Stimulated activated CD8-positive, alpha-beta memory T cell treated with anti-CD3 and anti-CD28 coated beads, Interleukin-2, amount 100 ng/mL, for 1 hour (primary cell): ENCODE results near the gene TSHZ2.

Experiments used
- DNase-seq, 2 donors: peaks; one replicate each; pipeline ENCODE4 v3.0.0-alpha.2; 2020; ENCODE audit warnings: low read depth in 2 of 2

Gene TSHZ2

DNA sequence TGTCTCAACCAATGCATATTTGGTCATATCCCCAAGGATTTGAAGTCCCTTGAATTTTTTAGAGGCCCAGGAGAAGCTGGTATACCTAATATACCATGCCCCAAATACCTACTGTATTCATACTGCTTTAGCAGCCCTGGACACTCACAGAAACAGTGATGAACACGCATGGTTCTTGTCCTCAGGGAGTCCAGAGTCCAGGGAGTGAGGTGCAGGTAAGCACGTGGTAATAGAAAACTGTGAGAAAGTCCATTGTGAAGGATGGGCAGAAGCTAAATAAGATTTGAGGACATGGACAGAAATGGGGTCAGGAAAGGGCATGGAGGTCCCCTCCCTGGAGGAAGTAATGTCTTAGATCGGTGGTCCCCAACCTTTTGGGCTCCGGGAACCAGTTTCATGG lies 85.4 kb downstream of the TSHZ2 start:
- no peak for DNase-seq

DNA sequence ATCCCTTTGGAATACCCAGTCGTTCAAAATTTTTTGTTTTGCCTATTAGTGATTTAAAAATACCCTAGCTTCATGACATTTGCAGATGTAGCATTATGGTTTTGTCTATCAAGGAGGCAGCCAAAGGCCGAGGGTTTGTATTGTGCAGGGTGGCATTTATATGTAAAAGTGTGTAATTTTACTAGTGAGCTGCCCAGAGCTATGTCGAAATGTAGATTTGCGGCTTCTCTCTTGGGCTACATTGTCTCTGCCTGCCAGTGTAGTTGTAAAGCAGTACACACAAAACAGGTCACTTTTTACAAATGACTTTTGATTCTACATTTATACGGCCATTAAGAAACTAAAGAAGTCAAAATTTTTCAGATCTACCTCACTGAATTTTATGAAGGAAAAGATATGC lies 87.7 kb downstream of the TSHZ2 start:
- no peak for DNase-seq

DNA sequence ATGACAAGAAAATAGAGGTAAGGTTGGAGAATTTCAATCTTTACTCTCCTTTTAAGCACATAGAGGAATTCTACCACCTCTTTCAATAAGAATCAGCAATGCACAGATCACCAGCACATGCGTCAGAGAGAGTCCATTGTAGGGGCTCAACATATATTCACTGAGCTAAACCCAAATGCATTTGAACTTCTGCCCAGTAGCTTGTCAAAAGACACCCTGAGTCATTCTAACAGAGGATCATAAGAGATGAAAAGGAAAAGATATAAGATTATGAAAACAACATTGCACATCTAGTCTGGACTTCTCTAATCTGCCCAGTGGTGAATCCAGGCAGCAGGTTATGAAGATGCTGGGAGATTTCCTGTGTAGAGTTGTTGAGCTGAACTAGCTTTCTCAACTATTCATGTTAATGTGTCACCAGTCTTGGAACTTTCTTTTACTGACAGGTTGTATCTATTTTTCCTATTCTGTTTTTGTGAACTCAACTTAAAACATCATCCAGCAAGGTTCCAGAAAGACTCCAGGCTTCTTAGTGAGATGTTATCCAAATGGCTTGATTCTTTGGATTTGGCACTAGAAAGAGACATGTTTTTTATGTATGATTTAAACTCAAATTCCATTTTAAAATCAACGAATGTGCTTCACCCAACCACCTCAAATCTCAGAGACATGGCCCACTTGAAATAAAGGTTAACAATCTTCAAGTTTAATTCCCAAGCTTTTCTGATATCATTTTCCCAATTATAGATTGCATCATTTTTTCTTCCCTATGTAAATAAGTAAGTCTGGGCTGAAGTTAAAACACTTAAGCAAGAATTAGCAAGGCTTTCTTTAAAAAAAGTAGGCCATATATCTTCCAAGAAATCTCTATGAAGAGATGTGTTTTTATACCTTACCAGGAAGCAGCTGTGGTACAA lies 89.3 kb downstream of the TSHZ2 start:
- DNase-seq, result no peak

DNA sequence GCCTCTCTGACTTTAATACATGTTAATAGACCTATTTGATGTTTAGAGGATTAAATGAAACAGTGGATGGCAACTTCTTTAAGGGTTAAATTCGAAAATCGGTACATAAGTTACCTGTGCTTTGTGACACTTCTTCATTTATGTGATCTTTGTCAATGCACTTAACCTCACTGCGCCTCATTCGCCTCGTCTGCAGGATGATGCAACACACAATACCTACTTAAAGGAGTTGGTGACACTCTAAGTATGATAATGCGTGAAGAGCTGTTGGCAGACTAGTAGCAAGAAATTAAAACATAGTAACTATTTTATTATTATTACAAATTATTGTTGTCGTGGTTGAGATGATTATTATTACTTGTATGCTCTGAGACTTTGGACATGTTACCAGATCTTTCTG lies 92.8 kb downstream of the TSHZ2 start:
- no peak for DNase-seq

DNA sequence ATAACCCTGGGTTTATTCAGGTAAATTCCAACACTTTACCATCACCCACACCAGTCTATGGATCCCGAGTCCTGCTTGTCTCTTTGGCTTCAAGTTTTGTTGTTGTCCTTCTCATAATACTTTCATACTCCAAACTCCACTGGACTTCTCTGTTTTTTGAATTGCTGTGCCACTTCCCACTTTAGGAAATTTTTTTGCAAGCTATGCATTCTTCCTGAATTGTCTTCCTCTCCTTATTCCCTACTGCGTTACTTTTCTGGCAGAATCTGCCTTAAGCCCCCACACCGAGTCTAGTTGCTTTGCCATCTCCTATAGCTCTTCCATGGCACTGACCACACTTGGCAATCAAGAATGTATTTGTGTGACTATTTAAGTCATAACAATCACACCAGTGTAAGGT lies 96.1 kb downstream of the TSHZ2 start:
- no peak for DNase-seq

DNA sequence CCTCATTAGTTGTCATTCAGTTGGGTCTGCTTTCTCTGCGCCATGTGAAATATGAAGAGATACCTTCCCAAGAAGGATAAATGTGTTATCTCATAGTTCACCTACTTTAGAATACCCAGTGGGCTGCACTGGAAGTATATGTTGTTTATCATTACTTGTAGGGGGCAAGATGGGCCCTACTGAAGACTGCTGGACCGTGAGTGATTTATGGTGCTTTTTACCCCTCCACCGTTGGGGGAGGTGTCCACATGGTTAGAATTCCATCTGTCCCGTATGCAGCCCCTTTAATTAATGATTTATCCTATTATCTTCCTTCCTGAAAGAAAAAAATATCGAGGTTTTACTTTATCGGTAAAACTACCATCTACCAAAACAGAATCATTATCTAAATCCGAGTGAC lies 97.0 kb downstream of the TSHZ2 start:
- DNase-seq, result no peak

DNA sequence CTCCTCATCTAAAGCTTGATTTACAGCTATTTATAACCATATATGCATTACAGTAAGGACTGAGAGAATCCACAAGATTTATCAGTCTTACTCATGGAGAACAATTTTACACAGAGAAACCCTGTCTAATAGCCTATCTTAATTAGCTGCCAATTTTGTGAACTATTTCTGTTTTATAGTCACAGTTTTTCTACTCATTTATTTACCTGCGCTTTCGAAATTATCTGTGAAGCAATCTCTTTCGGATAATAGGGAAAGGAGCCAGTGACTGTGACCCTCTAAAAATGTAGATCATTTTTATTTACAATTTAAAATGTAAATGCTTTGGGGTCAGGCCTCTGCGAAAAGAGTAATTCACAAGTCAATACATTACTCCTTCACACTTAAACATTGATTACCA lies 98.1 kb downstream of the TSHZ2 start:
- no peak for DNase-seq

DNA sequence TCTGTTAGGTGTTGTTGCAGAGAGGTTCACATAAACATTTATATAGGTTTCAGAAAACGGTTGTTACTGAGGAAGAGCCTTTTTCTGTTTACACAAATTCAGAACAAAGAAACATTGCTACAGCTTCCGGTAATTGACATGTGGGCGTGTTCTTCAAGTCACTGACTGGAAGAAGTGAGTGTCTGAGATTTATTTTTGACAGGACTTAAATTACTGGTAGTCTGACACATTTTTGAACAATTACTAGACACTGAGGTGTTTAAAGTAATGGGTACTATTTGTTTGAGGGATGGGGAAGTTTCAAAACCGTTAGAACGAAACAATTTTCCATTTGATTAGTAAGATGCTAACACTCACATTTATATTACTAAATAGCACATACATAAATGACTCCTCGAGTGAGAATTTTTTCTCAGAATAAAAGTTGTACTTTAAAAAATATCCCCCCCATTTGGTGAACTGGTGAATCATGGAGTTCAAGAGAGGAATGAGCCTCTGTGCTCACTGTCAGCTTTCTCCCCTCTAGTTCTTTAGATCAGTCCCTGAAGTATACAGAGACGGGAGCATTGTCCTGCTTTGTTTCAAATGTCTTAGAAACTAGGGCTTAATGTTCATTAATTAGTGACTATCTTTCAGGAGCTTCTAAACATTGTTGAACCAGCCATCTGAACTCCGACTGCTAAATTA lies 98.7 kb downstream of the TSHZ2 start:
- DNase-seq, result no peak

DNA sequence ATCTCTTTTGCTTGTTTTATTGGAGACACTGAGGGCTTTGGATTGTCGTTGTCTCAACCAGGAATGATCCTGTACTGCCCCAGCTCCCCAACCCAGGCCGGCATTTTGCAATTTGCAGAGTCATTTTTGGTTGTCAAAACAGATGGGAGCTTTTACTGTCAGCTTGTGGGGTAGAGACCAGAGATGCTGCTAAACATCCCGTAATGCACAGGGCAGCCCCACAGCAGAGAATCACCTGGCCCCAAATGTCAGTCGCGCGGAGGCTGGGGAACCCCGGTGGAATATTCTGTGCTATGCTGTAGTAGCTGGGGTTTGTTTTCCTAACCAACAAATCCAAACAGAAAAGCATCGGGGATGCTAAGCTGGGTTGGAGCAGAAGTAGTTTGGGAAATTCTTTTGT lies 99.7 kb downstream of the TSHZ2 start:
- no peak for DNase-seq

DNA sequence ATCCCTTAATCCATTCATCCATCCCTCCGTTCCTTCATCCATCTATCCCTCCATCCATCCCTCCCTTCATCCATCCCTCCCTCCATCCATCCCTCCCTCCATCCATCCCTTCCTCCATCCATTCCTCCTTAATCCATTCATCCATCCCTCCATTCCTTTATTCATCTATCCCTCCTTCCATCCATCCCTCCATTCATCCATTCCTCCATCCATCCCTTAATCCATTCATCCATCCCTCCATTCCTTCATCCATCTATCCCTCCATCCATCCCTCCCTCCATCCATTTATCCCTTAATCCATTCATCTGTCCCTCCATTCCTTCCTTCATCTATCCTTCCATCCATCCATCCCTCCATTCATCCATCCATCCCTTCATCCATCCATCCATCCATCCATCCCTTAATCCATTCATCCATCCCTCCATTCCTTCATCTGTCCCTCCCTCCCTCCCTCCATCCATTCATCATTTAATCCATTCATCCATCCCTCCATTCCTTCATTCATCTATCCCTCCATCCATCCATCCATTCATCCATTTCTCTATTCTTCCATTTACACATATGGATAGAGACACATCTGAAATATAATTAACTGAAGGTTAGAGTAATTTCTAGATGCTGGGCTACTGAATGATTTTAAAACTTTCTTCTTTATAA lies 100.9 kb downstream of the TSHZ2 start:
- no peak for DNase-seq

DNA sequence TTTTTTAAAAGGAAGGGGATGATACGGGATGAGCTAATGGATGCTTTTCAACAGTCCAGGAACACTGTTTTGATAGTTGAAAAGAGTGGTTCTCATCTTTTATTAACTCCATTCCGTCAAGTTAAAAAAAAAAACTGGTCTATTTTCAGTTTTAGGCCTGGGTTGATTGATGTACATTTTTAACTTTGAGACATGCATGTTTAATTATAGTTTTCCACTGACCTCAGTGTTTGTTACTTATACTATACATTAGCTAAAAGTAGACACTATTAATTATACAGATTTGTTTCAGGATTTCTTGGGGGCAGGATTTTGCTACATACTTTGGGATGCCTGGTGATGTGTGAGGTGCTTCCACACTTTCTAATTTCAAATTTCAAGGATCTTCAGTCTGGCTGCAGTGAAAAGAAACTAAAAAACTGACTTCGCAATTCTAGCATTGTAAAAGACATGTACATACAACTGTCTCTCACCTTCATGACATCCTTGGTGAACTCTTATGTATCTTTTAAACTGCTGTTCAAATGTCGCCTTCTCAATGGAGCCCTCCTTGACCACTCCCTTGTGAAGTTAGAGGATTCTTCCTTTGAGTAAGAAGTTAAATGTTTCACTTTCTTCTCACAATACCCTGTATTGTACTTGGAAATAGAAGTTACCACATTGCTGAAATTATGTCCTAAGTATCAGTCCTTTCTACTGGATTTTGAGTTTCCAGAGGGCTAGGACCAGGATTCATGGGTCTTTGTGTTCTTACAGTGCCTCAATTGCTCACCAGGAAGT lies 101.7 kb downstream of the TSHZ2 start:
- no peak for DNase-seq

DNA sequence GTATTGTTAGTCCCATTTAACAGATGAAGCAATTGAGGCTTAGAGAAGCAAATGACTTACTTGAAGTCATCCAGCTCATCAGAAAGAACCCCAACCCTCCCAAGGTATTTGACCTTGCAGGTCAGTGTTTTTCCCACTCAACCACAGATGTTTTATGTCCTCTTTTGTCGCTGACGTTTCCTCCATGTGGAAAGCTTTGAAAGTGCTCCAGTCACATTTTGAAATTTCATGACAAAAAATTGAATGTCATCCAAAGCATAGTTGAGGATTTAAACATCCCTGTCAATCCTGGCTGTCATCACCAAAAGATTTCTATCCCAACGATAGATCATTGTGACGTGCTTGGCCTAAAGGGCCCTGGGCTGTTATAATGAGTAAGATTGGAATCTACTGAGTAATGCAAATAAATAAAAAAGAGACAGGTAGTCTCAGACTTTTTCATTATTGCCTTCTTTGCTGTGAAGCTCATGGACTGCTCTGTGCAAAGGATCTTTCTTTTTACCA lies 102.7 kb downstream of the TSHZ2 start:
- no peak for DNase-seq

DNA sequence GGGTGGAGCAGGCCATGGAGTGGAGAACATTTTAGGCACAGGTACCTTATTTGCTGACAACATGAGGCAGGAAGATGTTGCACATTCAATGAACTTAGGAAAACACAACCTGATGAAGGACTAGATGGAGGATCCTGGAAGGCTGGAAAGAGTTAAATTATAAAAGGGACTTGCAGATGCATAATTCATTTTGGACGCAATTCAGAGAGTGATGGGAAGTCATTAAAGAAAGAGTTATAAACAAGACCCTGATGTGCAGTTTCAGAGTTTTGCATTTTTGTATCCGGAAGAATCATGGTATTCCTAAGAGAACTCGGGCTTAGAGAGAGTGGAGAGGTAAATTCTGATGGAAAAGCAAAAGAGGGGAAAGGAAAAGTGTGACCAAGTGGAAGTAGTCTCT lies 104.5 kb downstream of the TSHZ2 start:
- DNase-seq, result no peak

DNA sequence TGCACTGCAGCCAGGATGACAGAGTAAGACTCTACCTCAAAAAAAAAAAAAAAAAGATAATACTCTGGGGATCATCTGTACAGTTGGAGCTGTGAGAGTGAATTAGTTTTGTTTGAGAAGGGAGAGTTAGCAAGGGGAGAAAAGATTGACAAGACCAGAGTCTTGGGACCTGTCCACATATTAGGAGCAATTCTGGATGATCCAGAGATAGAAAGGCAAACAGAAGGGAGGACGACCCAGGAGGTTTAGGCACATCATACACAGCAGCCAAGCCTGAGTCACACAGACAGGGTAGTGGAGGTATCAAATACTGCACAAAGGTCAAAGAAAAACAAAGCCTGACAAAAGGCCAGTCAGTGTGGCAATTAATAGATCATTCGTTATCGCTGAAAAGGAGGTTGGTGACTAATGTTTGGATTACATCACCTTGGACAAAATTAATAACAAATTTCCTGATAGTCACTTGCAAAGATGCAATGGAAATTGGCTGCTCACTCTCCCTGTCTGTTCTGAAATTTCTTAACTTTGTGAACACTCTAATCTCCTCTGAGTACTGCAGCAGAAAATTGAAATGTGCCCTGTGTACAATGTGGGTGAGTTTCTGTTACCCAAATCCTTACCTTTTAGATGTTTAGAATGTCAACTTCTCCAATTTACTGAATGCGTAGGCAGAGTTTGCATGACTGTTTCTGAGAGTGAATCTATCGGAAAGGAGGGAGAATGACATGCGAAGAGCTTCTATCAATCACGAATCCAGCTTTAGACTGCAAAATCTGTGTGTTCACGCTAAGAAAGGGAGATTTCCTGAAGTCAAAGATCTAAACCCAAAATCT lies 105.4 kb downstream of the TSHZ2 start:
- DNase-seq, result no peak

DNA sequence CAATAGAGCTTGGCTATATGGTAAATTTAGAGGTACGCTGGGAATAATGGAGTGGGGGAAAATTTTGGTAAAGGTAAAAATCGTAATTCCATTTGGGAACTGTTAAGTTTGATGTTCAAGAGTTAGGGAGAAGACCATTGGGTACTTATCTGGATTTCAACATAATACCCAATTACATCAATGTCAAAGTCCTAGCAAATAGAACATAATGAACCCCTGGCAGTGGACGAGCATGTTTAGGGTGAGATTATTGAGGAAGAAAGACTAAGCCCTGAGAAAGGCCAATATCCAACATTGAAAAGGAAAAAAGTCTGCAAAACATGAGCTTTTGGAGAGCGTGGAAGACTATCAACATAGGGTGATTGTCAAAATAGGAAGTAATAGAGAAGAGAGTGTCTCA lies 106.6 kb downstream of the TSHZ2 start:
- no peak for DNase-seq

DNA sequence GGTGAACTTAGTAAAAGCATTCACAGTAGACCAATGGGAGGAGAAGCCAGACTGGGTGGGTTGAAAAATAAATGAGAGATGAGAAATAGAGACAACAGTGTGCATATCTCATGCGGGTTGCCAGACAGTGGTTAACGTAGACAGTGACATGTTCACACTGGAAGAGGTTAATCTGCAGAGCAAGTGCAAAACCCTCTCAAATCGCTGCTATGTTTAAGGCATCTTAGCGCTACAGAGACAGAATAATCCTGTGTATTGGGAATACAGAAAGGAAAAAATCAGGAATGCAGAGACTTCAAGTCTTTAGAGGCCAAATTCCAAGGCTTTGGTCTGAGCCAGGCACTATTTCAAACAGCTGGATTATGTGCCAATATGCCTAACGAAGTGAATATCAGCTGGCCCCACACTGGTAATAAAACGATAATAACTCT lies 107.1 kb downstream of the TSHZ2 start:
- DNase-seq, result no peak

DNA sequence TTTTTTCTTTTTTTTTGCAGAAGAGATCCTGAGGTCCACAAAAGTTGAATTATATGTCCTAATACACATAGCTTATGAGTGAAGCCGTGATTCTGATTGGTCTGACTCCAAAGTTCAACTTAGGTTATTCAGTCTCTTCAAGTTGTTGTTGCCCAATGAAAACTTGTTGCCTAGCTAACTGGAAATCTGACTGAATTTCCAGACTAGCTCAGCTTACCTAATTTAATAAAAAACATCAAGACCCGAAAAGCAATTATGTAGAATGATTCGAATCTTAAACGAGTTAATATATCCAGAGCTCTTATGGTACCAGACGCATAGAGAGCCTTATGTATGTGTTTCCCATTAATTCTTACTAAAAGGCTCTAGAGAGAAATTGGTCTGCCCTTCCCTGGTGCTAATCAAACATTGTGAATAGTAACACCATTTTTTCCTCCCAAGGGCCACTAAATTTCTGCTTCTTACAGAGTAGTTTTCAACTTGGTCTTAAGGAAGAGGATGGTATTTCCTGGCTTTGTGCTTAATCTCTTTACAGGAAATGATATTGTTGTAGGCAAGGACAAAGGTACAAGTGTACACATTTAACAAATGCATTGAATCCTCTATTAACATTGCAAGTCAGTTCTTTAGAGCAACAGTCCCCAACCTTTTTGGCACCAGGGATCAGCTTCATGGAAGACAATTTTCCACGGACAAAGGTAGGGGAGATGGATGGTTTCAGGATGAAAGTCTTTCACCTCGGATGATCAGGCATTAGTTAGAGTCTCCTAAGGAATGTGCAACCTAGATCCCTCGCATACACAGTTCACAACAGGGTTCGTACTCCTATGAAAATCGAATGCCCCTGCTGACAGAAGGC lies 107.9 kb downstream of the TSHZ2 start:
- DNase-seq, result no peak

DNA sequence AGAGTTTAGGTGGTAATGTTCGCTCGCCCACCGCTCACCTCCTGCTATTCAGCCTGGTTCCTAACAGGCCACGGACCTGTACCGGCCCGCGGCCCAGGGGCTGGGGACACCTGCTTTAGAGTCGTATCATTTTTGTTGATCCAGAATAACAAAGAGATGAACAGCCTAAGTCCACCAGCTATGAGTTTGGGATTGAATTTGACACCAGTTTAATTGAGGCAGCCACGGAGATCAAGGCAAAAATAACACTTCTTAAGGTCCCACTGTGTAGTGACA lies 108.5 kb downstream of the TSHZ2 start:
- no peak for DNase-seq

DNA sequence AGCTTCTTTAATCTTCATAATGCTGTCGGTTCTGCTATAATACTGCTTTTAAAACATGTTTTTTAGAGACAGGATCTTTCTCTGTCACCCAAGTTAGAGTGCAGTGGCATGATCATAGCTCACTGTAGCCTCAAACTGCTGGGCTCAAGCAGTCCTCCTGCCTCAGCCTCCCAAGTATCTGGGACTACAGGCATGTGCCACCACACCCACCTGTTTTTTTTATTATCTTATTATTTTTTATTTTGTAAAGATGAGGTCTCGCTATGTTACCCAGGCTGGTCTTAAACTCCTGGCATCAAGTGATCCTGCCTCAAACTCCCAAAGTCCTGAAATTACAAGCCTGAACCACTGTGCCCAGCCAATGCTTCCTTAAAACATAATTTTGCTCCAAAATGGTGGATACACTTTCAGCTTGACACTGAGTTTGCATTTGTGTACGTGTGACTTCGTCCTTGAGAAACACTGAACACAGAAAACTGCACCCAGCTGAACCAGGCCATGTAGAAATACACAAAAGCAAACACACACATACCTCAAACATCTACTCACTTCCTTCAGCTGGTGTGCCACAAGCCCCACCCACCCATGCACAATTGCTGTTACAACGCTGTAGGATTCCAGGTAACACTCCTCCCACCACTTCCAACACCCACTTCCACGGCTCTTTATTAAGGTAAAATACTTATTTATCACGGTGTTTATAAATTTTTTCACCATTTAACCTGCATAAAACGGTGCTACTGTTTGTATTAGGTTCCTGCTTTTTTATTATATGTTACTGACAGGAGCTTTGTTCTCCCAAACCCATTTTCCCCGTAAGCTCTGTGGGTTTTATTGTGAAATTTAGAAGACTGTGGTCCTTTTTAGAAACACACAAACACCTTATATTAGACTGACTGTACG lies 109.1 kb downstream of the TSHZ2 start:
- DNase-seq, result no peak
